ENCODE results near the gene DHPS.

DNA sequence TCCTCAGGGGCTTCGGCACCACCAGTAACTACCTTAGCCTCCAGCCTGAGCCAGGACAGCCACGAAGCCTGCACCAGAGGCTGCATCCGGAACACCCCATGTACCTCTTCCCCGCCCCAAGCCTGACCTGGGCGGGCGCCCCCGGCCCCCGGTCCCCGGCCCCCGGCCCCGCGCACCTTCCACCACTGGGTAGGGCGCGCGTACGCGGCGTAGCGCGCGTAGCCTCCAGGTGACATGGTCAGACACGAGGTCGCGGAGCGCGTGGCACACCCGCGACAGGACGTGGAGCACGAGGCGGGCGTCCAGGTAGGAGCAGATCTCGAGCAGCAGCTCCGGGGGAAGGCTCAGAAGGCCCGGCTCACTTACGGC, 14.3 kb upstream of the DHPS start:
- TF ChIP-seq, protein P1, sequence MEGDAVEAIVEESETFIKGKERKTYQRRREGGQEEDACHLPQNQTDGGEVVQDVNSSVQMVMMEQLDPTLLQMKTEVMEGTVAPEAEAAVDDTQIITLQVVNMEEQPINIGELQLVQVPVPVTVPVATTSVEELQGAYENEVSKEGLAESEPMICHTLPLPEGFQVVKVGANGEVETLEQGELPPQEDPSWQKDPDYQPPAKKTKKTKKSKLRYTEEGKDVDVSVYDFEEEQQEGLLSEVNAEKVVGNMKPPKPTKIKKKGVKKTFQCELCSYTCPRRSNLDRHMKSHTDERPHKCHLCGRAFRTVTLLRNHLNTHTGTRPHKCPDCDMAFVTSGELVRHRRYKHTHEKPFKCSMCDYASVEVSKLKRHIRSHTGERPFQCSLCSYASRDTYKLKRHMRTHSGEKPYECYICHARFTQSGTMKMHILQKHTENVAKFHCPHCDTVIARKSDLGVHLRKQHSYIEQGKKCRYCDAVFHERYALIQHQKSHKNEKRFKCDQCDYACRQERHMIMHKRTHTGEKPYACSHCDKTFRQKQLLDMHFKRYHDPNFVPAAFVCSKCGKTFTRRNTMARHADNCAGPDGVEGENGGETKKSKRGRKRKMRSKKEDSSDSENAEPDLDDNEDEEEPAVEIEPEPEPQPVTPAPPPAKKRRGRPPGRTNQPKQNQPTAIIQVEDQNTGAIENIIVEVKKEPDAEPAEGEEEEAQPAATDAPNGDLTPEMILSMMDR (IDR thresholded peaks at IDR 0.05): no peak
- no peak for TF ChIP-seq POLR2A (IDR thresholded peaks at IDR 0.05)
